ENCODE measurements around the gene TDO2.

Gene TDO2

GRCh38 chr4:155903453-155903852 lies at the start of gene TDO2:
TSS of gene TDO2 (plus strand) at chr4:155903696. CDS start at chr4:155903759, 63 bp downstream.
- ChIA-PET CTCF (no interaction called here), POLR2A (no interaction called here)
- TF ChIP-seq ZNF384 (IDR thresholded peaks at IDR 0.05) (no peak), ARNT (IDR thresholded peaks at IDR 0.05) (no peak), LEF1 (IDR thresholded peaks at IDR 0.05; ENCODE audit: borderline replicate concordance) (no peak), SUZ12 (IDR thresholded peaks at IDR 0.05) (no peak), FOXM1 (IDR thresholded peaks at IDR 0.05; ENCODE audit: borderline replicate concordance) (no peak), L3MBTL2 (conservative IDR thresholded peaks at IDR 0.05) (no peak), PKNOX1 (IDR thresholded peaks at IDR 0.05) (no peak), TARDBP (IDR thresholded peaks at IDR 0.05) (no peak), NFRKB (IDR thresholded peaks at IDR 0.05) (no peak), CTBP1 (IDR thresholded peaks at IDR 0.05; ENCODE audit: borderline replicate concordance) (no peak), SP1 (IDR thresholded peaks at IDR 0.05) (no peak)
- DNase-seq (ENCODE audit: extremely low spot score) = no peak

- ChIA-PET POLR2A (no interaction called here), CTCF (no interaction called here)
- TF ChIP-seq LEF1 (IDR thresholded peaks at IDR 0.05; ENCODE audit: borderline replicate concordance) (no peak), L3MBTL2 (conservative IDR thresholded peaks at IDR 0.05) (no peak), FOXK2 (IDR thresholded peaks at IDR 0.05) (no peak), PKNOX1 (IDR thresholded peaks at IDR 0.05) (no peak), HDGF (IDR thresholded peaks at IDR 0.05; ENCODE audit: borderline replicate concordance) (no peak), ARNT (IDR thresholded peaks at IDR 0.05) (no peak), ZNF384 (IDR thresholded peaks at IDR 0.05) (no peak), TARDBP (IDR thresholded peaks at IDR 0.05) (no peak), SP1 (IDR thresholded peaks at IDR 0.05) (no peak), CTBP1 (IDR thresholded peaks at IDR 0.05; ENCODE audit: borderline replicate concordance) (no peak), FOXA1 (IDR thresholded peaks at IDR 0.05) (no peak), BHLHE40 (IDR thresholded peaks at IDR 0.05; ENCODE audit: borderline replicate concordance) (no peak), FOXM1 (IDR thresholded peaks at IDR 0.05; ENCODE audit: borderline replicate concordance) (no peak), ELF4 (IDR thresholded peaks at IDR 0.05) (no peak), NFRKB (IDR thresholded peaks at IDR 0.05) (no peak), SUZ12 (IDR thresholded peaks at IDR 0.05) (no peak)
- no peak for DNase-seq (ENCODE audit: extremely low spot score)
These were observed 48.8 kb upstream of the TDO2 start for GRCh38 chr4:155854582-155855226.

GRCh38 chr4:155855897-155856296 lies 47.6 kb upstream of the TDO2 start:
- POLR2A ChIA-PET = no interaction called here
- CTCF ChIA-PET = no interaction called here
- no peak for TF ChIP-seq ARNT (IDR thresholded peaks at IDR 0.05)
- TF ChIP-seq ELF4 (IDR thresholded peaks at IDR 0.05) = no peak
- no peak for DNase-seq (ENCODE audit: extremely low spot score)

GRCh38 chr4:155866177-155866576 lies 37.3 kb upstream of the TDO2 start, which contains the start of gene ASIC5:
TSS of gene ASIC5 (minus strand) at chr4:155866277. CDS start at chr4:155866226, 51 bp downstream.
- ChIA-PET CTCF (no interaction called here), POLR2A (no interaction called here)
- TF ChIP-seq BHLHE40 (IDR thresholded peaks at IDR 0.05; ENCODE audit: borderline replicate concordance) = no peak

GRCh38 chr4:155875878-155876277 lies 27.6 kb upstream of the TDO2 start:
- CTCF ChIA-PET = no interaction called here
- TF ChIP-seq FOXA1 (IDR thresholded peaks at IDR 0.05) = no peak
- no peak for TF ChIP-seq SUZ12 (IDR thresholded peaks at IDR 0.05)
- no peak for TF ChIP-seq LEF1 (IDR thresholded peaks at IDR 0.05; ENCODE audit: borderline replicate concordance)
- no peak for TF ChIP-seq SP1 (IDR thresholded peaks at IDR 0.05)
- TF ChIP-seq BHLHE40 (IDR thresholded peaks at IDR 0.05; ENCODE audit: borderline replicate concordance) = no peak
- no peak for TF ChIP-seq ZNF384 (IDR thresholded peaks at IDR 0.05)
- TF ChIP-seq L3MBTL2 (conservative IDR thresholded peaks at IDR 0.05) = no peak
- TF ChIP-seq TARDBP (IDR thresholded peaks at IDR 0.05) = no peak
- no peak for TF ChIP-seq PKNOX1 (IDR thresholded peaks at IDR 0.05)
- no peak for DNase-seq (ENCODE audit: extremely low spot score)
- POLR2A ChIA-PET = no interaction called here

More at GRCh38 chr4:155866177-155866576, 37.3 kb upstream of the TDO2 start, which contains the start of gene ASIC5:
- DNase-seq (ENCODE audit: extremely low spot score) = no peak

- no peak for TF ChIP-seq FOXK2 (IDR thresholded peaks at IDR 0.05)
- no peak for TF ChIP-seq NFRKB (IDR thresholded peaks at IDR 0.05)
- no peak for TF ChIP-seq TARDBP (IDR thresholded peaks at IDR 0.05)
- ChIA-PET CTCF (no interaction called here), POLR2A (no interaction called here)
- DNase-seq (ENCODE audit: extremely low spot score) = no peak
These were observed 25.5 kb upstream of the TDO2 start for GRCh38 chr4:155877971-155878370.

GRCh38 chr4:155878611-155879010 lies 24.9 kb upstream of the TDO2 start:
- POLR2A ChIA-PET = no interaction called here
- no peak for DNase-seq (ENCODE audit: extremely low spot score)
- CTCF ChIA-PET = no interaction called here
- TF ChIP-seq LEF1 (IDR thresholded peaks at IDR 0.05; ENCODE audit: borderline replicate concordance) = no peak
- TF ChIP-seq FOXK2 (IDR thresholded peaks at IDR 0.05) = no peak
- no peak for TF ChIP-seq PKNOX1 (IDR thresholded peaks at IDR 0.05)
- no peak for TF ChIP-seq ELF4 (IDR thresholded peaks at IDR 0.05)
